ENCODE measurements around the gene DCAKD. TPM values are rescaled to one million over a fixed set of nuclear protein-coding genes. Genes with fewer than 3 reads are reported as not detected.

DCAKD gene, protein sequence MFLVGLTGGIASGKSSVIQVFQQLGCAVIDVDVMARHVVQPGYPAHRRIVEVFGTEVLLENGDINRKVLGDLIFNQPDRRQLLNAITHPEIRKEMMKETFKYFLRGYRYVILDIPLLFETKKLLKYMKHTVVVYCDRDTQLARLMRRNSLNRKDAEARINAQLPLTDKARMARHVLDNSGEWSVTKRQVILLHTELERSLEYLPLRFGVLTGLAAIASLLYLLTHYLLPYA
- total RNA-seq (10 to 100 TPM; 32.0 to 32.1 TPM), polyA plus RNA-seq (10 to 100 TPM in 1 of 2 donors, 1 to 10 TPM in 1; 8.8 to 16.2 TPM)

DNA sequence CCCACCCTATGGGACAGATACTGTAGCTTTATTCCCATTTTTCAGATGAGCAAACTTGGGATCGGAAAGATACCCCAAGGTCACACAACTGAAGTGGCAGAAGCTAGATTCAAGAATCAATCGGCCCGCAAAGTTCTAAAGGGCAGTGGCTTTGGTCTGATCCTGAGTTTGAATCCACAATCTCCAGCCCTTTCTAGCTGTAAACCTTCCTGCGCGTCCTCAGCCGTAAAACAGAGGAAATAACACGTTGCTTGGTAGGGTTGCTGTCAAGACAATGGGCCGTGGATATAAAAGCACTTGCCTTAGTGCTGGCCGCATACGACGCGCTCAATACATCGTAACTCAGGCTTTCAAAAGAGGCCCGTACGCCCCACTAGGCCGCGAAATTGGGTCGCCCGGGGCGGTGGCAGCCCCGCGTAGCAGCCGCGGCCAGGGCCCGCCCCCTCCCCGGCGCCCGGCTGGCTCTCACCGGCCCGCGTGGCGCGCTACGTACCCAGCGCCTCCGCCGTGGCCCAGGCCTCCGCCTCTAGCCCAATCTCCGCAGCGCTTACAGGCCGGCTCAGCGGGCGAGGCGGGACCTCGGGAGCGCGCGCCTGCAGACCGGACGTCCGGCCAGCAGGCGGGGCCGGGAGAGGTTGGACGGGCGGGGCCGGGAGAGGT is at the start of gene DCAKD:
Gene DCAKD, minus strand, starts transcription at position 573 of the 660 bp plus-strand sequence. CDS start 16,747 bp downstream, outside the sequence.
- peak within 1 kb of the TSS; percentile 96 for H3K27ac ChIP-seq (ENCODE audit: low read depth, low read length)
- peak within 1 kb of the TSS; percentile 93 to 98 (median 96) for H3K27ac Mint-ChIP-seq
- intact Hi-C loops (cut with micrococcal nuclease): loop anchor here (1.0 to 5.0 kb wide), 3 partner anchors 10 to 152 kb away; partner anchors contain the start of genes EFTUD2 and NMT1
- no peaks in the 10 kb centered on the region for H3K36me3 ChIP-seq (ENCODE audit: insufficient read depth, low read length)
- CTCF ChIA-PET (ENCODE audit: partially characterized antibody): interaction anchor here (1.0 to 2.6 kb wide), 4 partner anchors 10 to 48 kb away, joined by 3 to 11 read pairs (median 3); partner anchors contain the start of gene NMT1
- no peaks in the 10 kb centered on the region for H3K27me3 ChIP-seq (ENCODE audit: insufficient read depth, low read length)
- no peaks in the 10 kb centered on the region for H3K27me3 Mint-ChIP-seq
- H3K9me3 ChIP-seq (ENCODE audit: control insufficient read depth in 1 of 2, low read length in 2 of 2): no peaks in the 10 kb centered on the region
- H3K9me3 Mint-ChIP-seq: no peaks in the 10 kb centered on the region
- peaks cover 42% of the 10 kb centered on the region for H3K4me1 ChIP-seq (ENCODE audit: insufficient read depth, low read length)
- peaks cover 0 to 7% of the 10 kb centered on the region in 2 donors for H3K36me3 Mint-ChIP-seq
- POLR2A ChIA-PET (ENCODE audit: partially characterized antibody): interaction anchor here (0.6 to 3.9 kb wide), 13 partner anchors 12 to 865 kb away, joined by 3 to 105 read pairs (median 4); partner anchors contain the start of genes CCDC43, EFTUD2, HEXIM1 and NMT1
- peak within 1 kb of the TSS; percentile 66 to 98 for H3K4me3 ChIP-seq (ENCODE audit: low read length in 2 of 2)
- peak; percentile 88 to 91 (median 89) for DNase-seq
- peak within 1 kb of the TSS; percentile 87 to 95 (median 89) for H3K4me3 Mint-ChIP-seq
- H3K4me1 Mint-ChIP-seq: peaks cover 18 to 46% (median 31%) of the 10 kb centered on the region in 4 donors

DNA sequence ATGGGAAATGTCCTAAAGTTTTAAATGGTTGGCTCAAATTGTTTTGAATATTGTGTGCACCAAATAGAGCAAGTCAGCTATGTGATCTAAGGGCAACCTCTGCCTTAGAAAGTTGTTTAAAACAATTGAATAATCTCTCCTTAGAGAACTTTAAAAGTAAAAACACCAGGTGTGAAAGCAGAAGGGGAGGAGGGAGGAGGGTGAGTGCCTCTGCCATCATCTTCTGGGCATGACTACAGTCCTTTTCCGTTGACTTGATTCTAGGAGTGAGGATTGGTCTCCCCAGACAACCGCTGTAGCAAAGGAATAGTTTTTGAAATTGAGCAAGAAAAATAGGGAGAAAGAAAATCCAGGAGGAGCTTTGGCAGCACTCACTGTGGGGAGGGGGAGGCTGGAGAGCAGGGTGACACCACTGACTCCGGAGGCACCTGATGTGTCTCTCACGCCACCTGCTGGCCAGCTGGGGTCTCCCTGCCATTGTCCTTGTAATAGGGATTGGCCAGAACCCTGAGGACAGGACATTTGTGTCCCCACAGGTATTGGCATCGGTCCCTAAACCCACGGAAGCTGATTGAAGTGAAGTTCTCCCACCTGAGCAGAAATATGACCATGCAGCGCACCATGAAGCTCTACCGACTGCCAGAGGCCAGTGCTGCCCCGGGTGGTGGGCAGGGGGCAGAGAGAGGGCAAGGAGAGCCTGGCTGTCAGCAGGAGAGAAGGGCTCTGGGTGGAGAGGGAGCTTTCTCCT is 47.6 kb upstream of the DCAKD start:
- intact Hi-C loops (cut with micrococcal nuclease): loop anchor here (1.0 to 5.0 kb wide), 3 partner anchors 47 to 324 kb away; partner anchors contain the start of gene DCAKD
- no peaks in the 10 kb centered on the region for H3K27me3 ChIP-seq (ENCODE audit: insufficient read depth, low read length)
- peak; percentile 58 to 76 (median 67) for DNase-seq
- Mint-ChIP-seq H3K36me3 (peaks cover 56 to 72% of the 10 kb centered on the region in 2 donors), H3K27ac (peak overlapping the region in 3 of 7 donors; percentile 59 to 66 (median 66)), H3K27me3 (no peaks in the 10 kb centered on the region), H3K4me3 (no peak overlapping the region), H3K9me3 (no peaks in the 10 kb centered on the region), H3K4me1 (no peaks in the 10 kb centered on the region)
- ChIA-PET CTCF (ENCODE audit: partially characterized antibody) (interaction anchor here (0.6 to 4.3 kb wide), 31 partner anchors 10 to 345 kb away, joined by 3 to 40 read pairs (median 4); partner anchors contain the start of genes ACBD4, DCAKD and NMT1), POLR2A (ENCODE audit: partially characterized antibody) (interaction anchor here (1.0 to 1.8 kb wide), 3 partner anchors 15 to 37 kb away, joined by 3 to 8 read pairs (median 3); partner anchors contain the start of gene NMT1)
- peaks cover 74% of the 10 kb centered on the region for H3K36me3 ChIP-seq (ENCODE audit: insufficient read depth, low read length)
- H3K9me3 ChIP-seq (ENCODE audit: control insufficient read depth in 1 of 2, low read length in 2 of 2): no peaks in the 10 kb centered on the region
- no peak overlapping the region for H3K4me3 ChIP-seq (ENCODE audit: low read length in 2 of 2)
- no peaks in the 10 kb centered on the region for H3K4me1 ChIP-seq (ENCODE audit: insufficient read depth, low read length)
- no peak overlapping the region for H3K27ac ChIP-seq (ENCODE audit: low read depth, low read length)

DNA sequence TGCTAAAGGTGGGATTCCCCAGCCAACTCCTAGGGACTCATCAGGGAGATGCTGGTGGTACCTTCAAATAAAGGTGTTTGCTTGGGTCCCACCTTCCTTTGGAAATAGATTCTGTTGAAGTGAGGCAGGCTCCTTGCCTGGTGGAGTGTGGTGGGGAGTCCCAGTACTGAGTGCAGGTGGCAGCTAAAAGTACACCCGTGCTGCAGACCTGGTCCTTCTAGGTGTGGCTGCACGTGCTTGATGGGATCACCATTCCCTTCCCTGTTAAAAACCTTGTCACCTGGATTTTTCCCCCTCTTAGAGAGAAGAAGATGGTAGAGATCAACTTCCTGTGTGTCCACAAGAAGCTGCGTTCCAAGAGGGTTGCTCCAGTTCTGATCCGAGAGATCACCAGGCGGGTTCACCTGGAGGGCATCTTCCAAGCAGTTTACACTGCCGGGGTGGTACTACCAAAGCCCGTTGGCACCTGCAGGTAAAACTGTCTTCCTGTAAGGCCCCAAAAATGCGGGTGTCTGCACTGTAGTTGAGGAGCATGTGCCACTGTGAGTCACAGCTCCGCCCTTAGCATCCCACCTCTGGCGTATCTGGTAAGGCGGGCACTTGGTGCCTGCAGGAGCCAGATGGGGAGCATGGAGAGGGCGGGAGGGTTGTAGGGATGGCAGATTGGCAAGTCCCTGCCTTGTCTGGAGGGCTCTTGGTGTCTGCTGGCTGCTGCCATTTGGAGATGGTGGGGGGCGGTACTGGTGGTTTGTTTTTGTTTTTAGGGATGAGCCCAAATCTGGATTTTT is 46.8 kb upstream of the DCAKD start:
- no peaks in the 10 kb centered on the region for H3K9me3 ChIP-seq (ENCODE audit: control insufficient read depth in 1 of 2, low read length in 2 of 2)
- H3K36me3 Mint-ChIP-seq: peaks cover 59 to 73% of the 10 kb centered on the region in 2 donors
- CTCF ChIA-PET (ENCODE audit: partially characterized antibody): interaction anchor here (0.7 to 4.3 kb wide), 20 partner anchors 9 to 323 kb away, joined by 3 to 40 read pairs (median 6); partner anchors contain the start of genes ACBD4, DCAKD and NMT1
- no peaks in the 10 kb centered on the region for H3K27me3 ChIP-seq (ENCODE audit: insufficient read depth, low read length)
- H3K4me3 ChIP-seq (ENCODE audit: low read length in 2 of 2): no peak overlapping the region
- peaks cover 71% of the 10 kb centered on the region for H3K36me3 ChIP-seq (ENCODE audit: insufficient read depth, low read length)
- no peak overlapping the region for H3K27ac ChIP-seq (ENCODE audit: low read depth, low read length)
- H3K4me1 Mint-ChIP-seq: no peaks in the 10 kb centered on the region
- POLR2A ChIA-PET (ENCODE audit: partially characterized antibody): interaction anchor here (1.0 to 1.8 kb wide), 3 partner anchors 16 to 37 kb away, joined by 3 to 8 read pairs (median 3); partner anchors contain the start of gene NMT1
- no peak overlapping the region for H3K4me3 Mint-ChIP-seq
- H3K27ac Mint-ChIP-seq: peak overlapping the region in 2 of 7 donors; percentile 23 to 59
- no peaks in the 10 kb centered on the region for H3K9me3 Mint-ChIP-seq
- H3K27me3 Mint-ChIP-seq: no peaks in the 10 kb centered on the region
- H3K4me1 ChIP-seq (ENCODE audit: insufficient read depth, low read length): no peaks in the 10 kb centered on the region
- DNase-seq: no peak
- intact Hi-C loops (cut with micrococcal nuclease): loop anchor here (5.0 kb wide), 1 partner anchor 46 kb away; the partner anchor contains the start of gene DCAKD

DNA sequence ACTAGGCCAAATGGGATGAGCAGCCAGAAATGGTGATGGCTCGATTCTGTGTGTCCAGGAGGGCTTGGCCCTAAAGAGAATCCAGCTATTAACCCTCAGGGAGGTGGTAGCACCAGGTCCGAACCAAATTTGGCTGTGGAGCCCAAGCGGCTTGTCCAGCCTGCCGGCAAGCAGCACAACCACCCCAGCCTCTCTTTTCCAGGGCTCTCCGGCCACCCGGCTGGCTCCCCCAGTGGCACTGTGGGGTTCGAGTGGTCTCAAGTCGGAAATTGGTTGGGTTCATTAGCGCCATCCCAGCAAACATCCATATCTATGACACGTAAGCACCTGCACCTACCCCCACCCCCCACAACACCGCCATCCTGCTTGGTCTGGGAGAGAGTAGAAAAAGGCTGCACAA is 45.5 kb upstream of the DCAKD start:
- CTCF ChIA-PET (ENCODE audit: partially characterized antibody): interaction anchor here (0.9 to 4.3 kb wide), 5 partner anchors 15 to 178 kb away, joined by 3 to 40 read pairs (median 4); partner anchors contain the start of gene ACBD4
- Mint-ChIP-seq H3K9me3 (no peaks in the 10 kb centered on the region), H3K27me3 (no peaks in the 10 kb centered on the region), H3K4me1 (peaks cover 0 to 2% (median 0%) of the 10 kb centered on the region in 4 donors), H3K27ac (peak overlapping the region in 1 of 7 donors; percentile 21), H3K4me3 (no peak overlapping the region), H3K36me3 (peaks cover 57 to 71% of the 10 kb centered on the region in 2 donors)
- no peaks in the 10 kb centered on the region for H3K9me3 ChIP-seq (ENCODE audit: control insufficient read depth in 1 of 2, low read length in 2 of 2)
- no peak overlapping the region for H3K4me3 ChIP-seq (ENCODE audit: low read length in 2 of 2)
- H3K4me1 ChIP-seq (ENCODE audit: insufficient read depth, low read length): no peaks in the 10 kb centered on the region
- intact Hi-C loops (cut with micrococcal nuclease): loop anchor here (5.0 kb wide), 1 partner anchor 45 kb away; the partner anchor contains the start of gene DCAKD
- H3K27ac ChIP-seq (ENCODE audit: low read depth, low read length): no peak overlapping the region
- peaks cover 66% of the 10 kb centered on the region for H3K36me3 ChIP-seq (ENCODE audit: insufficient read depth, low read length)
- no peaks in the 10 kb centered on the region for H3K27me3 ChIP-seq (ENCODE audit: insufficient read depth, low read length)
- DNase-seq: no peak
- POLR2A ChIA-PET (ENCODE audit: partially characterized antibody): interaction anchor here (1.2 kb wide), 1 partner anchor 52 kb away, joined by 4 read pairs; the partner anchor contains the start of gene HEXIM1

DNA sequence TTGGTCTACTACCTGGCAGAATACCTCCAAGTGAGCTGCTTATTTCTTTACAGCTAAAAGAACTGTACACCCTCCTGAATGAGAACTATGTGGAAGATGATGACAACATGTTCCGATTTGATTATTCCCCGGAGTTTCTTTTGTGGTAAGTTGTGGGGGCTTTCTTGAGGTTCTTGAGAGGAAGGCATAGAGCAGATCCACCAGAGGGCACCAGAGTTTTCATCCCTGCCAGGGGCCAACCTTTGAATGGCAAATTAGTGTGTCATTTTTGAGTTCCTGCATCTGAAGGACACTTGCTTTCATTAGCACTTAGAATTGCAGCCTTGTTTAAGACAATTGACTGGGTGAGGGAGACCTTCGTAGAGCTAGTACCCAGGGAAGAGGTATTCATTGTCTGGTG is 44.7 kb upstream of the DCAKD start:
- intact Hi-C loops (cut with micrococcal nuclease): loop anchor here (5.0 kb wide), 1 partner anchor 44 kb away; the partner anchor contains the start of gene DCAKD
- POLR2A ChIA-PET (ENCODE audit: partially characterized antibody): interaction anchor here (1.2 kb wide), 1 partner anchor 53 kb away, joined by 4 read pairs; the partner anchor contains the start of gene HEXIM1
- peak overlapping the region in 3 of 7 donors; percentile 53 to 61 (median 61) for H3K27ac Mint-ChIP-seq
- Histone ChIP-seq H3K36me3 (ENCODE audit: insufficient read depth, low read length) (peaks cover 68% of the 10 kb centered on the region), H3K27ac (ENCODE audit: low read depth, low read length) (no peak overlapping the region), H3K9me3 (ENCODE audit: control insufficient read depth in 1 of 2, low read length in 2 of 2) (no peaks in the 10 kb centered on the region), H3K27me3 (ENCODE audit: insufficient read depth, low read length) (no peaks in the 10 kb centered on the region), H3K4me3 (ENCODE audit: low read length in 2 of 2) (no peak overlapping the region), H3K4me1 (ENCODE audit: insufficient read depth, low read length) (no peaks in the 10 kb centered on the region)
- H3K4me1 Mint-ChIP-seq: peaks cover 0 to 2% (median 0%) of the 10 kb centered on the region in 4 donors
- no peaks in the 10 kb centered on the region for H3K9me3 Mint-ChIP-seq
- H3K27me3 Mint-ChIP-seq: no peaks in the 10 kb centered on the region
- DNase-seq: no peak
- H3K36me3 Mint-ChIP-seq: peaks cover 58 to 75% of the 10 kb centered on the region in 2 donors
- no peak overlapping the region for H3K4me3 Mint-ChIP-seq
- CTCF ChIA-PET (ENCODE audit: partially characterized antibody): interaction anchor here (0.9 to 4.3 kb wide), 6 partner anchors 14 to 318 kb away, joined by 3 to 40 read pairs (median 4); partner anchors contain the start of gene ACBD4

All from CD4-positive, alpha-beta memory T cell (primary cell).